NCI-H2029 (cell line): Measurements from ENCODE around the gene GPT2.

Experiments used
- DNase-seq: peaks from one replicate; lab custom pipeline; 2025; lab: John Stamatoyannopoulos, UW

Gene GPT2

GRCh38 chr16:46883690-46884512 is at the start of gene GPT2:
Gene GPT2, plus strand, starts transcription at chr16:46884362. Its CDS starts 354 bp downstream, at chr16:46884716.
- DNase-seq = peak; percentile 88

GRCh38 chr16:46836534-46837530 is 47.3 kb upstream of the GPT2 start:
- peak; percentile 38 for DNase-seq

GRCh38 chr16:46839986-46840443 is 44.1 kb upstream of the GPT2 start:
- peak; percentile 9 for DNase-seq

- no peak for DNase-seq
Measured at GRCh38 chr16:46842192-46842895, 41.8 kb upstream of the GPT2 start.

- no peak for DNase-seq
Measured at GRCh38 chr16:46843898-46844642, 40.1 kb upstream of the GPT2 start.

- DNase-seq = no peak
Measured at GRCh38 chr16:46844771-46845170, 39.4 kb upstream of the GPT2 start.

- DNase-seq = no peak
Measured at GRCh38 chr16:46845952-46846351, 38.2 kb upstream of the GPT2 start.

GRCh38 chr16:46848768-46849764 is 35.1 kb upstream of the GPT2 start:
- no peak for DNase-seq

- DNase-seq = no peak
Measured at GRCh38 chr16:46850619-46851555, 33.3 kb upstream of the GPT2 start.

GRCh38 chr16:46852130-46852529 is 32.0 kb upstream of the GPT2 start:
- DNase-seq = no peak

GRCh38 chr16:46853713-46854443 is 30.3 kb upstream of the GPT2 start:
- peak; percentile 22 for DNase-seq

GRCh38 chr16:46854846-46855245 is 29.3 kb upstream of the GPT2 start:
- DNase-seq = no peak

- DNase-seq = no peak
Measured at GRCh38 chr16:46855389-46855788, 28.8 kb upstream of the GPT2 start.

GRCh38 chr16:46857368-46857945 is 26.7 kb upstream of the GPT2 start:
- no peak for DNase-seq

- no peak for DNase-seq
Measured at GRCh38 chr16:46858151-46858550, 26.0 kb upstream of the GPT2 start.

GRCh38 chr16:46859719-46860152 is 24.4 kb upstream of the GPT2 start:
- DNase-seq = no peak

GRCh38 chr16:46862555-46863447 is 21.4 kb upstream of the GPT2 start:
- no peak for DNase-seq
